HCT116 (cell line): ENCODE data around the gene LTBP4. TPM values are rescaled to one million over a fixed set of nuclear protein-coding genes. Genes with fewer than 3 reads are reported as not detected.

Experiments
- ATAC-seq: fragments of 200-7000 bp; cut with Tn5 transposase; 2 replicates; pipeline ENCODE4 v1.9.1; 2020; ENCODE audit warnings: mild to moderate bottlenecking, moderate library complexity
- BruUV-seq: library from RNA; stranded (reverse); fragments of 400-500 nt; replicated peaks from 2 replicates; lab custom pipeline; 2021; lab: Mats Ljungman, UMichigan
- CTCF ChIA-PET: fragments of 300-600 bp; sonication (Branson Sonifier 250); formaldehyde crosslinking; loops from one replicate; lab custom pipeline; 2021; ENCODE audit warnings: antibody characterized with exemption; lab: Charles Lee
- POLR2A ChIA-PET: fragments of 300-600, 350-600 bp; sonication (Branson Sonifier 250); formaldehyde crosslinking; loops from one replicate; lab custom pipeline; 2021; ENCODE audit warnings: antibody characterized with exemption; lab: Charles Lee
- RAD21 ChIA-PET, 2 experiments: fragments of 300-600 bp; sonication (Branson Sonifier 250); formaldehyde crosslinking; loops; one replicate each; lab custom pipeline; 2023; ENCODE audit warnings: low total read pairs in 2 of 2; ENCODE audit not compliant: uncharacterized antibody in 2 of 2, unreplicated experiment in 2 of 2, low non-redundant PET in 1 of 2; lab: Charles Lee
- DNase-seq: peaks from one replicate; pipeline ENCODE4 v3.0.0-alpha.2; 2010; ENCODE audit warnings: low read depth, low spot score
- H2AFZ ChIP-seq: fragments of 200-600 bp; shearing (Covaris generic), sonication (generic); 2 replicates; pipeline ENCODE4 v1.6.1; 2017; ENCODE audit warnings: low read depth, mixed run types, mixed read lengths, antibody characterized with exemption, low read length; ENCODE audit not compliant: poor library complexity, severe bottlenecking
- H3K27ac ChIP-seq: 2 replicates; pipeline ENCODE4 v1.5.1; 2012; ENCODE audit warnings: low read depth, low read length
- H3K27me3 ChIP-seq: fragments of 200-600 bp; sonication (generic); 2 replicates; pipeline ENCODE4 v1.6.1; 2016; ENCODE audit warnings: mixed run types, low read length, mixed read lengths; ENCODE audit not compliant: insufficient read depth
- H3K36me3 ChIP-seq, 2 experiments: fragments of 200-500 bp in 1 of 2; fragments of 200-600 bp in 1 of 2; sonication (Bioruptor generic) in 1 of 2; sonication (generic) in 1 of 2; 2 replicates each; pipeline versions ENCODE4 v1.5.1 to v1.6.1; 2014 to 2016; ENCODE audit warnings: low read length in 2 of 2, inconsistent platforms in 1 of 2, mixed read lengths in 1 of 2, mixed run types in 1 of 2; ENCODE audit not compliant: insufficient read depth in 2 of 2, control insufficient read depth in 1 of 2
- H3K4me1 ChIP-seq, 2 experiments: fragments of 200-600 bp in 1 of 2; sonication (generic) in 1 of 2; 2 replicates each; pipeline versions ENCODE4 v1.5.1 to v1.6.1; 2012 to 2017; ENCODE audit warnings: low read length in 2 of 2, inconsistent platforms in 1 of 2, mild to moderate bottlenecking in 1 of 2, mixed read lengths in 1 of 2, mixed run types in 1 of 2, moderate library complexity in 1 of 2; ENCODE audit not compliant: insufficient read depth in 2 of 2, control insufficient read depth in 1 of 2
- H3K4me2 ChIP-seq: fragments of 200-600 bp; sonication (generic); 2 replicates; pipeline ENCODE4 v1.6.1; 2017; ENCODE audit warnings: mixed run types, low read length, mixed read lengths
- H3K4me3 ChIP-seq, 2 experiments: fragments of 200-600 bp in 1 of 2; sonication (generic) in 1 of 2; replicated peaks in 1 of 2; 2 replicates each; pipeline ENCODE4 v1.5.1; 2011 to 2016; ENCODE audit warnings: low read length in 2 of 2, control low read depth in 1 of 2, low read depth in 1 of 2, mild to moderate bottlenecking in 1 of 2, mixed read lengths in 1 of 2, mixed run types in 1 of 2
- H3K79me2 ChIP-seq: fragments of 200-600 bp; sonication (generic); 2 replicates; pipeline ENCODE4 v1.6.1; 2017; ENCODE audit warnings: mild to moderate bottlenecking, mixed run types, low read length, moderate library complexity, mixed read lengths; ENCODE audit not compliant: insufficient read depth
- H3K9ac ChIP-seq: fragments of 200-600 bp; sonication (generic); 2 replicates; pipeline ENCODE4 v1.6.1; 2016; ENCODE audit warnings: low read length, mixed read lengths
- H3K9me2 ChIP-seq: fragments of 200-600 bp; sonication (generic), shearing (Covaris generic); 2 replicates; pipeline ENCODE4 v1.6.1; 2017; ENCODE audit warnings: mixed run types, mild to moderate bottlenecking, moderate library complexity; ENCODE audit not compliant: insufficient read depth
- H3K9me3 ChIP-seq, 2 experiments: fragments of 200-500 bp in 1 of 2; fragments of 200-600 bp in 1 of 2; sonication (Bioruptor generic) in 1 of 2; sonication (generic) in 1 of 2; 2 replicates each; pipeline ENCODE4 v1.6.1; 2014 to 2017; ENCODE audit warnings: low read length in 2 of 2, mixed read lengths in 2 of 2, inconsistent platforms in 1 of 2, low read depth in 1 of 2, mild to moderate bottlenecking in 1 of 2, mixed run types in 1 of 2, moderate library complexity in 1 of 2; ENCODE audit not compliant: control insufficient read depth in 1 of 2, insufficient read depth in 1 of 2
- H4K20me1 ChIP-seq: fragments of 200-600 bp; sonication (generic), shearing (Covaris generic); 2 replicates; pipeline ENCODE4 v1.6.1; 2017; ENCODE audit warnings: mixed run types, mild to moderate bottlenecking, moderate library complexity; ENCODE audit not compliant: insufficient read depth
- CBX3 ChIP-seq: IDR thresholded peaks from 2 replicates; pipeline ENCODE4 v1.6.1; 2012; ENCODE audit warnings: low read depth
- SIN3A ChIP-seq: IDR thresholded peaks from 2 replicates; pipeline ENCODE4 v1.6.1; 2012; ENCODE audit warnings: low read depth
- SP1 ChIP-seq: IDR thresholded peaks from 2 replicates; pipeline ENCODE4 v1.6.1; 2012; ENCODE audit warnings: low read depth
- TCF7L2 ChIP-seq: IDR thresholded peaks from 2 replicates; pipeline ENCODE4 v1.7.0; 2011; ENCODE audit warnings: borderline replicate concordance, inconsistent platforms; ENCODE audit not compliant: insufficient read depth, insufficient read length; ENCODE audit errors: extremely low read depth
- ZFX ChIP-seq: fragments of 450-650 bp; IDR thresholded peaks from 2 replicates; pipeline ENCODE4 v1.6.1; 2017
- intact Hi-C: fragments of 100-400 bp; cut with micrococcal nuclease; formaldehyde crosslinking; loops from 2 replicates; pipeline ENCODE4 v1.10.0; 2022
- total RNA-seq: library from RNA; stranded (reverse); gene quantifications from one replicate; pipeline ENCODE4 v1.2.1, GENCODE V29; 2021; ENCODE audit not compliant: unreplicated experiment

LTBP4 gene
- total RNA-seq, 1 experiment from 2014 or later: 310 TPM

DNA sequence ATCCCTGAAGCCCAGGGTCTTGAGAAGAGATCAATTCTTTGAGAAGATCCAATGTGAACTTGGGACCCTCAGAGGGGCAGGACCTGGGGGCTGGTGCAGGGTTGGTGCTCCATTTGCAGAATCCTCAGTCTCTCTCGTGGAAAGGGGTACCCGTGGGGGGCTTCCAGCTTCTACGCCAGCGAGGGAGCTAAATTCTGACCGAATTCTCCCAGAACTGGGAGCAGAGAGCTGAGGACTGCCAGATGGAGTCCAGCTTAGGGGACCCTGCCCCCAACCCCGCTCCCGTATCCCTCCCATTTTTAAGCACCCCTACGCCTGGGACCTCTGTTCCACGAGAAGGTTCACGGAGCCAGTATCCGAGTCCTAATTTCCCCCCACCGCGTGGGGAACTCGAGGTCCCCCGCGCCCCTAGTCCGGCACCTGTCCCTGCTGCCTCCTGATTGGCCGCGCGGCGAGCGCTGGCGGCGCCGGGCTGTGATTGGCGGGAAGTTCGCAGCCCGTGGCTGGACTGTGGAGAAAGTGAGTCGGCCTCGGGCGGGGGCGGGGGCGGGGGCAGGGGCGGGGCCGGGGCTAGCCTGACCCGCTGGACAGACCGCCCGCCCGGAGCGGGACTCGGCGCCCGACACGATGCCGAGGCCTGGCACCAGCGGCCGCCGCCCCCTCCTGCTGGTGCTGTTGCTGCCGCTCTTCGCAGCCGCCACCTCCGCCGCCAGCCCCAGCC lies 4.4 kb upstream of the LTBP4 start (continued):
- TF ChIP-seq TCF7L2 (no peak), SP1 (no peak), CBX3 (no peak), SIN3A (no peak)
- TF ChIP-seq, all 23 proteins: peak for 2

DNA sequence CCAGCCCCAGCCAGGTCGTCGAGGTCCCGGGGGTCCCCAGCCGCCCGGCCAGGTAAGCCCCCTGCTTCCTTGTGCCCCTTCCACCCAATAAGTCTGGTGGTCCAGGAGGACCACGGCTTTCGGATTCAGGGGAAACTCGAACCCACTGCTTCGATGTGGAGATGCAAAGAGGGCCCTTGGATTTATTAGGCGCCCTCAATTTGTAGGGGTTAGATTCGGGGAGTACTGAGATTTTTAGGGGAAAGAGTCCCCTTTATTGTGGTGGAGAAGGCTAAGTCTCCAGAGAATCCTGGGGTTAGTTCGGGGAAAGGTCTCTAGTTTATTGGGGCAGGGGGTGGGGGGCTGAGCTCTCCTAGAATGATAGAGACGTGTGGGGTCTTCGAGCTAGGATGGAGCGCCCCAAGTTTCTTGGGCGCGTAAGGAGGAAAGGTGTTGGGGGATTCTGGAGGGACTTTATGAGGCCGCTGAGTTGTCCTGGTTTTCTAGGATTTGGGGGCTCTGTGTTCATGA lies 3.8 kb upstream of the LTBP4 start:
- Histone ChIP-seq H3K4me3 (peak overlapping the region; percentile 74 to 82), H3K9me2 (no peaks in the 10 kb centered on the region), H3K9ac (peak overlapping the region; percentile 85), H4K20me1 (no peaks in the 10 kb centered on the region), H3K27me3 (no peaks in the 10 kb centered on the region), H2AFZ (no peak overlapping the region), H3K27ac (peak overlapping the region; percentile 63), H3K4me2 (peak overlapping the region; percentile 91), H3K36me3 (no peaks in the 10 kb centered on the region), H3K4me1 (peaks cover 20 to 67% of the 10 kb centered on the region in 2 experiments), H3K79me2 (peaks cover 11% of the 10 kb centered on the region; the same call in 1 of the 2 replicates), H3K9me3 (no peaks in the 10 kb centered on the region)
- TF ChIP-seq TCF7L2 (no peak), ZFX (peak; percentile 22; the same call in 1 of the 2 replicates)
- ChIA-PET POLR2A (no interaction called here), CTCF (interaction anchor here (1.4 kb wide), 1 partner anchor 37 kb away, joined by 3 read pairs; no protein-coding TSS in a partner anchor), RAD21 (no interaction called here)
- BruUV-seq: TSS peak; percentile 88
- no peak for DNase-seq
- intact Hi-C loops: loop anchor here (5.0 kb wide), 1 partner anchor 75 kb away; no protein-coding TSS in a partner anchor
- no peak for ATAC-seq
